Endothelial cell of umbilical vein (primary cell): Measurements from ENCODE around the gene ARHGAP32. TPM values are rescaled to one million over a fixed set of nuclear protein-coding genes. Genes with fewer than 3 reads are reported as not detected.
A peak's percentile ranks its signal among the peaks of the same experiment; 100 is the strongest.

Source experiments
- BruUV-seq: library from RNA; stranded (reverse); fragments of 400-500 nt; replicated peaks from 2 replicates; lab custom pipeline; 2021; lab: Mats Ljungman, UMichigan
- CTCF ChIA-PET: fragments of 300-600, 350-600 bp; sonication (Branson Sonifier 250); formaldehyde crosslinking; loops from one replicate; lab custom pipeline; 2021; ENCODE audit warnings: antibody characterized with exemption, inconsistent platforms; lab: Charles Lee
- POLR2A ChIA-PET: fragments of 300-600, 350-600 bp; sonication (Branson Sonifier 250); formaldehyde crosslinking; loops from one replicate; lab custom pipeline; 2021; ENCODE audit warnings: antibody characterized with exemption, inconsistent platforms; lab: Charles Lee
- DNase-seq: peaks from one replicate; pipeline ENCODE4 v3.0.0-alpha.2; 2011; ENCODE audit warnings: low read depth, low spot score
- FAIRE-seq: peaks from 2 replicates; lab custom pipeline; 2011; peaks lifted over from hg19 to GRCh38; lab: Jason Lieb, UNC
- H2AFZ ChIP-seq: 2 replicates; pipeline ENCODE4 v1.6.0; 2012; ENCODE audit warnings: low read depth, low read length, control low read depth, inconsistent platforms
- H3K27ac ChIP-seq: 2 replicates; pipeline ENCODE4 v1.5.1; 2011; ENCODE audit warnings: low read depth, mild to moderate bottlenecking, control low read depth, low read length, moderate library complexity; ENCODE audit not compliant: insufficient read depth
- H3K27me3 ChIP-seq, 2 experiments: 2 replicates each; pipeline versions ENCODE4 v1.6.0 to v1.6.1; 2011; ENCODE audit warnings: low read length in 2 of 2, mixed read lengths in 1 of 2; ENCODE audit not compliant: control insufficient read depth in 2 of 2, insufficient read depth in 2 of 2
- H3K36me3 ChIP-seq, 2 experiments: 2 replicates in 1 of 2; 3 replicates in 1 of 2; pipeline ENCODE4 v1.5.1; 2011; ENCODE audit warnings: low read length in 2 of 2, mild to moderate bottlenecking in 1 of 2, moderate library complexity in 1 of 2; ENCODE audit not compliant: control insufficient read depth in 2 of 2, insufficient read depth in 2 of 2; ENCODE audit errors: extremely low read depth in 1 of 2
- H3K4me1 ChIP-seq: 3 replicates; pipeline ENCODE4 v1.5.1; 2011; ENCODE audit warnings: mild to moderate bottlenecking, low read length; ENCODE audit not compliant: control insufficient read depth, insufficient read depth; ENCODE audit errors: extremely low read depth
- H3K4me2 ChIP-seq: 2 replicates; pipeline ENCODE4 v1.6.1; 2011; ENCODE audit warnings: low read length, control low read depth, mixed read lengths; ENCODE audit not compliant: insufficient read depth
- H3K4me3 ChIP-seq, 3 experiments: fragments of 200-600 bp in 1 of 3; sonication (generic), shearing (Covaris generic) in 1 of 3; replicated peaks in 1 of 3; 2 replicates each; pipeline ENCODE4 v1.5.1; 2011 to 2016; ENCODE audit warnings: control low read depth in 3 of 3, low read length in 3 of 3, mild to moderate bottlenecking in 2 of 3, inconsistent platforms in 1 of 3, low read depth in 1 of 3, moderate library complexity in 1 of 3; ENCODE audit not compliant: insufficient read depth in 1 of 3
- H3K79me2 ChIP-seq: 2 replicates; pipeline ENCODE4 v1.6.0; 2012; ENCODE audit warnings: low read length, inconsistent platforms; ENCODE audit not compliant: control insufficient read depth, insufficient read depth
- H3K9ac ChIP-seq: replicated peaks from 2 replicates; pipeline ENCODE3; 2011; ENCODE audit warnings: low read length, control low read depth; ENCODE audit not compliant: insufficient read depth; ENCODE audit errors: extremely low read depth
- H3K9me1 ChIP-seq: replicated peaks from 3 replicates; pipeline ENCODE4 v1.6.0; 2011; ENCODE audit warnings: mild to moderate bottlenecking, low read length; ENCODE audit not compliant: control insufficient read depth, insufficient read depth; ENCODE audit errors: extremely low read depth
- H3K9me3 ChIP-seq: replicated peaks from 2 replicates; pipeline ENCODE4 v1.5.1; 2012; ENCODE audit warnings: low read length, inconsistent platforms; ENCODE audit not compliant: control insufficient read depth, insufficient read depth
- H4K20me1 ChIP-seq: replicated peaks from 2 replicates; pipeline ENCODE3; 2011; ENCODE audit warnings: mild to moderate bottlenecking, low read length; ENCODE audit not compliant: control insufficient read depth, insufficient read depth; ENCODE audit errors: extremely low read depth
- EZH2 ChIP-seq: IDR thresholded peaks from 2 replicates; pipeline ENCODE4 v1.6.1; 2012; ENCODE audit warnings: borderline replicate concordance, low read depth, mild to moderate bottlenecking, moderate library complexity, low read length, inconsistent platforms; ENCODE audit not compliant: severe bottlenecking
- FOS ChIP-seq: IDR thresholded peaks from 2 replicates; pipeline ENCODE4 v1.6.1; 2011; ENCODE audit warnings: mild to moderate bottlenecking, low read length, moderate library complexity, borderline replicate concordance; ENCODE audit not compliant: insufficient read depth
- GATA2 ChIP-seq: IDR thresholded peaks from 2 replicates; pipeline ENCODE4 v1.7.0; 2011; ENCODE audit warnings: low read depth, mild to moderate bottlenecking, moderate library complexity, mixed read lengths, low read length; ENCODE audit not compliant: insufficient read length, insufficient read depth
- JUN ChIP-seq: IDR thresholded peaks from 2 replicates; pipeline ENCODE4 v1.6.1; 2011; ENCODE audit warnings: borderline replicate concordance, low read depth; ENCODE audit not compliant: insufficient read length, insufficient read depth
- MYC ChIP-seq: IDR thresholded peaks from one replicate; pipeline ENCODE4 v1.6.1; 2011; ENCODE audit warnings: mild to moderate bottlenecking, low read depth, low read length
- POLR2A ChIP-seq: IDR thresholded peaks from 2 replicates; pipeline ENCODE4 v1.6.1; 2012; ENCODE audit warnings: low read depth, mild to moderate bottlenecking, control low read depth, low read length
- POLR2AphosphoS5 ChIP-seq: IDR thresholded peaks from 2 replicates; pipeline ENCODE4 v1.6.1; 2012; ENCODE audit warnings: low read depth, mild to moderate bottlenecking, control low read depth, low read length, moderate library complexity; ENCODE audit not compliant: insufficient read depth
- dilution Hi-C: fragments of 300-500 bp; cut with MboI; formaldehyde crosslinking; loops from one replicate; pipeline ENCODE4 v1.15.0; 2019; ENCODE audit warnings: low sequenced_read_pairs; ENCODE audit not compliant: extremely low pct_ligation_motif_present
- intact Hi-C: fragments of 100-400 bp; cut with micrococcal nuclease; formaldehyde crosslinking; loops from one replicate; pipeline ENCODE4 v1.10.0; 2022
- polyA plus RNA-seq, 4 experiments: library from polyadenylated mRNA; depleted of rRNA in 3 of 4; stranded (reverse) in 3 of 4; unstranded in 1 of 4; fragments of >200 nt; gene quantifications; 2 replicates each; pipeline versions ENCODE4 v1.2.1 to v1.2.3, GENCODE V29; 2011 to 2012; ENCODE audit warnings: missing spikeins in 1 of 4
- total RNA-seq: library from RNA; stranded (reverse); gene quantifications from 2 replicates; pipeline ENCODE4 v1.2.3, GENCODE V29; 2021
- TF ChIP-seq, protein P1 (sequence below), 2 donors: IDR thresholded peaks; 1 replicate in 1 of 2; 2 replicates in 1 of 2; pipeline ENCODE4 v1.5.1; 2011; ENCODE audit warnings: low read length in 2 of 2, mild to moderate bottlenecking in 2 of 2, moderate library complexity in 2 of 2, control low read depth in 1 of 2, inconsistent platforms in 1 of 2, low read depth in 1 of 2; ENCODE audit not compliant: insufficient read depth in 1 of 2; ENCODE audit errors: extremely low read depth in 1 of 2
- TF ChIP-seq, protein P2 (sequence below): IDR thresholded peaks from 2 replicates; pipeline ENCODE4 v1.6.1; 2011; ENCODE audit not compliant: insufficient read depth, insufficient read length

The ARHGAP32 gene
- total and polyA plus RNA-seq, 2 donors (not counting 3 experiments of a cell fraction or from before 2014, with no cell fraction given): 3.4 to 9.1 TPM

DNA sequence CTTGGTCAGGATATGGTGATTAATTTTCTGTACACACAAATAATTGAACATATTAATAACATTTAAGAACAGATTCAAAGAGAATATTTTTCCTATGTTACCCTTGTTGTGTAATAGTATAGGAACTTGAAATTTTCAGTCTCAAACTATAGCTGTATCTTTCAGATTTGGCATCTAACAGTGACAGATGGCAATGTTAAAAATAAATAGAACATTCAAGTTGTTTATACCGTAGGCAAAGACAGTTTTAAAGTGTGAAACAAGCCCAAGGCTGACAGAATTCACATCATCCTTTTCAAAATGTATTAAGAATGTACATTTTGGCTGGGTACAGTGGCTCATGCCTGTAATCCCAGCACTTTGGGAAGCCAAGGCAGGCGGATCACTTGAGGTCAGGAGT lies 156.9 kb downstream of the ARHGAP32 start:
- intact Hi-C loops: no loop called here
- no peak overlapping the region for H3K9ac ChIP-seq
- H2AFZ ChIP-seq: no peak overlapping the region
- no peaks in the 10 kb centered on the region for H3K36me3 ChIP-seq
- no peaks in the 10 kb centered on the region for H3K79me2 ChIP-seq
- ChIA-PET POLR2A (interaction anchor here (0.7 kb wide), 1 partner anchor 8 kb away, joined by 5 read pairs; no protein-coding TSS in a partner anchor), CTCF (interaction anchor here (0.7 to 1.3 kb wide), 3 partner anchors 11 to 264 kb away, joined by 3 to 5 read pairs (median 4); no protein-coding TSS in a partner anchor)
- H3K4me2 ChIP-seq: no peak overlapping the region
- TF ChIP-seq POLR2A (no peak), EZH2 (no peak), POLR2AphosphoS5 (no peak), JUN (no peak), GATA2 (no peak), FOS (no peak), MYC (no peak)
- TF ChIP-seq, protein P1, sequence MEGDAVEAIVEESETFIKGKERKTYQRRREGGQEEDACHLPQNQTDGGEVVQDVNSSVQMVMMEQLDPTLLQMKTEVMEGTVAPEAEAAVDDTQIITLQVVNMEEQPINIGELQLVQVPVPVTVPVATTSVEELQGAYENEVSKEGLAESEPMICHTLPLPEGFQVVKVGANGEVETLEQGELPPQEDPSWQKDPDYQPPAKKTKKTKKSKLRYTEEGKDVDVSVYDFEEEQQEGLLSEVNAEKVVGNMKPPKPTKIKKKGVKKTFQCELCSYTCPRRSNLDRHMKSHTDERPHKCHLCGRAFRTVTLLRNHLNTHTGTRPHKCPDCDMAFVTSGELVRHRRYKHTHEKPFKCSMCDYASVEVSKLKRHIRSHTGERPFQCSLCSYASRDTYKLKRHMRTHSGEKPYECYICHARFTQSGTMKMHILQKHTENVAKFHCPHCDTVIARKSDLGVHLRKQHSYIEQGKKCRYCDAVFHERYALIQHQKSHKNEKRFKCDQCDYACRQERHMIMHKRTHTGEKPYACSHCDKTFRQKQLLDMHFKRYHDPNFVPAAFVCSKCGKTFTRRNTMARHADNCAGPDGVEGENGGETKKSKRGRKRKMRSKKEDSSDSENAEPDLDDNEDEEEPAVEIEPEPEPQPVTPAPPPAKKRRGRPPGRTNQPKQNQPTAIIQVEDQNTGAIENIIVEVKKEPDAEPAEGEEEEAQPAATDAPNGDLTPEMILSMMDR (IDR thresholded peaks at IDR 0.05; ENCODE audit: extremely low read depth in 1 of 2, insufficient read depth in 1 of 2, low read depth in 1 of 2, low read length in 2 of 2): no peak
- TF ChIP-seq, protein P2, sequence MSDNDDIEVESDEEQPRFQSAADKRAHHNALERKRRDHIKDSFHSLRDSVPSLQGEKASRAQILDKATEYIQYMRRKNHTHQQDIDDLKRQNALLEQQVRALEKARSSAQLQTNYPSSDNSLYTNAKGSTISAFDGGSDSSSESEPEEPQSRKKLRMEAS: no peak
- H3K4me3 ChIP-seq: no peak overlapping the region
- H3K9me1 ChIP-seq: no peaks in the 10 kb centered on the region
- BruUV-seq: no TSS peak
- H4K20me1 ChIP-seq: no peaks in the 10 kb centered on the region
- no peaks in the 10 kb centered on the region for H3K4me1 ChIP-seq
- FAIRE-seq: peak; percentile 15
- H3K27me3 ChIP-seq: no peaks in the 10 kb centered on the region
- dilution Hi-C loops: no loop called here
- H3K27ac ChIP-seq: no peak overlapping the region
- no peak for DNase-seq
- H3K9me3 ChIP-seq: no peaks in the 10 kb centered on the region
